ENCODE results near the gene ITGB7. TPM values are rescaled to one million over a fixed set of nuclear protein-coding genes. Genes with fewer than 3 reads are reported as not detected.

The ITGB7 gene
- total RNA-seq, 3 donors from 2014 or later (not counting 1 experiment from before 2014, with no cell fraction given), result 329 to 441 (median 439) TPM

- H3K9me3 Mint-ChIP-seq, result no peaks in the 10 kb centered on the region
- Histone ChIP-seq H3K27me3 (ENCODE audit: control insufficient read depth, insufficient read depth, low read length) (no peaks in the 10 kb centered on the region), H3K4me1 (ENCODE audit: control insufficient read depth, insufficient read depth, low read length) (peaks cover 37% of the 10 kb centered on the region), H3K27ac (ENCODE audit: low read length) (no peak overlapping the region), H3K36me3 (ENCODE audit: control insufficient read depth, insufficient read depth, low read length) (peaks cover 77% of the 10 kb centered on the region), H3K9me3 (ENCODE audit: control insufficient read depth, insufficient read depth, low read length) (no peaks in the 10 kb centered on the region), H3K4me3 (ENCODE audit: low read length) (no peak overlapping the region)
- no peak overlapping the region for H3K27ac Mint-ChIP-seq
- no peaks in the 10 kb centered on the region for H3K27me3 Mint-ChIP-seq (ENCODE audit: low read depth in 2 of 2)
- peaks cover 28 to 60% of the 10 kb centered on the region in 2 donors for H3K4me1 Mint-ChIP-seq
- 96% methylated on average over 10 of the region's 10 CpGs for WGBS (ENCODE audit: insufficient coverage)
- DNase-seq, result no peak
- TF ChIP-seq, protein P1, sequence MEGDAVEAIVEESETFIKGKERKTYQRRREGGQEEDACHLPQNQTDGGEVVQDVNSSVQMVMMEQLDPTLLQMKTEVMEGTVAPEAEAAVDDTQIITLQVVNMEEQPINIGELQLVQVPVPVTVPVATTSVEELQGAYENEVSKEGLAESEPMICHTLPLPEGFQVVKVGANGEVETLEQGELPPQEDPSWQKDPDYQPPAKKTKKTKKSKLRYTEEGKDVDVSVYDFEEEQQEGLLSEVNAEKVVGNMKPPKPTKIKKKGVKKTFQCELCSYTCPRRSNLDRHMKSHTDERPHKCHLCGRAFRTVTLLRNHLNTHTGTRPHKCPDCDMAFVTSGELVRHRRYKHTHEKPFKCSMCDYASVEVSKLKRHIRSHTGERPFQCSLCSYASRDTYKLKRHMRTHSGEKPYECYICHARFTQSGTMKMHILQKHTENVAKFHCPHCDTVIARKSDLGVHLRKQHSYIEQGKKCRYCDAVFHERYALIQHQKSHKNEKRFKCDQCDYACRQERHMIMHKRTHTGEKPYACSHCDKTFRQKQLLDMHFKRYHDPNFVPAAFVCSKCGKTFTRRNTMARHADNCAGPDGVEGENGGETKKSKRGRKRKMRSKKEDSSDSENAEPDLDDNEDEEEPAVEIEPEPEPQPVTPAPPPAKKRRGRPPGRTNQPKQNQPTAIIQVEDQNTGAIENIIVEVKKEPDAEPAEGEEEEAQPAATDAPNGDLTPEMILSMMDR (IDR thresholded peaks at IDR 0.05), result no peak
- H3K4me3 Mint-ChIP-seq, result no peak overlapping the region
- ATAC-seq, result no peak
- H3K36me3 Mint-ChIP-seq, result peaks cover 1% of the 10 kb centered on the region
- intact Hi-C loops (cut with micrococcal nuclease), result no loop called here
Observed at GRCh38 chr12:53195516-53196420, 11.3 kb downstream of the ITGB7 start.

- no peak overlapping the region for H3K4me3 Mint-ChIP-seq
- no peak overlapping the region for H3K27ac ChIP-seq (ENCODE audit: low read length)
- intact Hi-C loops (cut with micrococcal nuclease), result no loop called here
Observed at GRCh38 chr12:53194973-53195372, 12.1 kb downstream of the ITGB7 start.

GRCh38 chr12:53193985-53194716, 12.9 kb downstream of the ITGB7 start:
- H3K9me3 Mint-ChIP-seq, result no peaks in the 10 kb centered on the region
- no peak overlapping the region for H3K4me3 Mint-ChIP-seq
- Histone ChIP-seq H3K4me1 (ENCODE audit: control insufficient read depth, insufficient read depth, low read length) (peaks cover 21% of the 10 kb centered on the region), H3K9me3 (ENCODE audit: control insufficient read depth, insufficient read depth, low read length) (no peaks in the 10 kb centered on the region), H3K27me3 (ENCODE audit: control insufficient read depth, insufficient read depth, low read length) (no peaks in the 10 kb centered on the region), H3K36me3 (ENCODE audit: control insufficient read depth, insufficient read depth, low read length) (peaks cover 72% of the 10 kb centered on the region), H3K27ac (ENCODE audit: low read length) (no peak overlapping the region), H3K4me3 (ENCODE audit: low read length) (no peak overlapping the region)
- no peak for ATAC-seq
- H3K27ac Mint-ChIP-seq, result peak overlapping the region in 1 of 2 donors; percentile 54
- intact Hi-C loops (cut with micrococcal nuclease), result no loop called here
- TF ChIP-seq, protein P1 (IDR thresholded peaks at IDR 0.05), result no peak
- 93% methylated on average over 11 of the region's 11 CpGs for WGBS (ENCODE audit: insufficient coverage)
- no peak for DNase-seq
- H3K36me3 Mint-ChIP-seq, result no peaks in the 10 kb centered on the region
- no peaks in the 10 kb centered on the region for H3K27me3 Mint-ChIP-seq (ENCODE audit: low read depth in 2 of 2)
- H3K4me1 Mint-ChIP-seq, result peaks cover 14 to 49% of the 10 kb centered on the region in 2 donors

More at GRCh38 chr12:53194973-53195372, 12.1 kb downstream of the ITGB7 start:
- Histone ChIP-seq H3K4me1 (ENCODE audit: control insufficient read depth, insufficient read depth, low read length) (peaks cover 29% of the 10 kb centered on the region), H3K27me3 (ENCODE audit: control insufficient read depth, insufficient read depth, low read length) (no peaks in the 10 kb centered on the region), H3K36me3 (ENCODE audit: control insufficient read depth, insufficient read depth, low read length) (peaks cover 77% of the 10 kb centered on the region), H3K4me3 (ENCODE audit: low read length) (no peak overlapping the region), H3K9me3 (ENCODE audit: control insufficient read depth, insufficient read depth, low read length) (no peaks in the 10 kb centered on the region)
- Mint-ChIP-seq H3K36me3 (no peaks in the 10 kb centered on the region), H3K27ac (no peak overlapping the region), H3K4me1 (peaks cover 20 to 57% of the 10 kb centered on the region in 2 donors), H3K27me3 (ENCODE audit: low read depth in 2 of 2) (no peaks in the 10 kb centered on the region), H3K9me3 (no peaks in the 10 kb centered on the region)
- ATAC-seq (no peak), DNase-seq (no peak)
- WGBS (ENCODE audit: insufficient coverage), result 96% methylated on average over 1 of the region's 1 CpG
- TF ChIP-seq, protein P1 (IDR thresholded peaks at IDR 0.05), result no peak
